Testis (tissue), 3 donors: ENCODE measurements around the gene UBAP2. TPM values are rescaled to one million over a fixed set of nuclear protein-coding genes. Genes with fewer than 3 reads are reported as not detected.

ENCODE experiments used
- DNase-seq: peaks from one replicate; pipeline ENCODE4 v3.0.0-alpha.2; 2019
- H3K27ac ChIP-seq, 2 donors: fragments of 200-600 bp; sonication (generic); one replicate each; pipeline ENCODE4 v1.5.1; 2019
- H3K27me3 ChIP-seq: fragments of 200-600 bp; sonication (generic); one replicate; pipeline ENCODE4 v1.5.1; 2019
- H3K36me3 ChIP-seq: fragments of 200-600 bp; sonication (generic); one replicate; pipeline ENCODE4 v1.5.1; 2017; ENCODE audit warnings: low read depth; ENCODE audit errors: missing control alignments
- H3K4me1 ChIP-seq: fragments of 200-600 bp; sonication (generic); one replicate; pipeline ENCODE4 v1.5.1; 2019
- H3K4me3 ChIP-seq, 2 donors: fragments of 200-600 bp; sonication (generic); one replicate each; pipeline ENCODE4 v1.5.1; 2017 to 2019
- H3K9me3 ChIP-seq: fragments of 200-600 bp; sonication (generic); one replicate; pipeline ENCODE4 v1.5.1; 2017
- CTCF ChIP-seq, 3 experiments: fragments of 450-650 bp in 2 of 3; fragments of 200-600 bp in 1 of 3; sonication (generic) in 1 of 3; IDR thresholded peaks; one replicate each; pipeline ENCODE4 v1.5.1; 2016 to 2019; ENCODE audit warnings: antibody characterized with exemption in 3 of 3, mild to moderate bottlenecking in 2 of 3, moderate library complexity in 1 of 3
- POLR2A ChIP-seq: fragments of 450-650 bp; IDR thresholded peaks from one replicate; pipeline ENCODE4 v1.6.1; 2017; ENCODE audit warnings: antibody characterized with exemption, mild to moderate bottlenecking, moderate library complexity
- WGBS, 2 donors: methylation state at CpG; one replicate each; pipeline ENCODE4 v1.1.5; 2018; 5-methylcytosine and 5-hydroxymethylcytosine counted together
- intact Hi-C: fragments of 100-400 bp; cut with DNase I; formaldehyde crosslinking; loops from one replicate; pipeline ENCODE4 v1.15.1; 2023; ENCODE audit warnings: low total_unique reads
- polyA plus RNA-seq: library from polyadenylated mRNA; stranded (reverse); fragments of 350-450 nt; fragmentation: Illumina TruSeq; extraction: RNeasy Lipid Tissue Mini Kit (QIAGEN cat#74804); gene quantifications from one replicate; pipeline ENCODE4 v1.2.3, GENCODE V29; 2014; ENCODE audit warnings: low read depth, low replicate concordance; ENCODE audit not compliant: insufficient read depth
- total RNA-seq, 2 donors: library from RNA; depleted of rRNA; stranded (reverse); fragments of >200 nt; gene quantifications; one replicate each; pipeline ENCODE4 v1.2.3, GENCODE V29; 2016

Gene UBAP2
- total and polyA plus RNA-seq, 3 donors from 2014 or later: 72.1 to 94.2 (median 78.5) TPM

- no peak overlapping the region for H3K4me3 ChIP-seq
- no peak for TF ChIP-seq POLR2A
- no peak for TF ChIP-seq CTCF (IDR thresholded peaks at IDR 0.05)
- no peak overlapping the region for H3K27ac ChIP-seq
- no peak for DNase-seq
- WGBS, 2 donors: 56 to 64% methylated on average over 4 of the region's 4 CpGs
- H3K36me3 ChIP-seq: no peaks in the 10 kb centered on the region
- no peaks in the 10 kb centered on the region for H3K4me1 ChIP-seq
- H3K27me3 ChIP-seq: no peaks in the 10 kb centered on the region
- no peaks in the 10 kb centered on the region for H3K9me3 ChIP-seq
- intact Hi-C loops: no loop called here
Observed at GRCh38 chr9:34016149-34016548, 32.5 kb downstream of the UBAP2 start.

- 47 to 57% methylated on average over 4 of the region's 4 CpGs for WGBS, 2 donors
- H3K27me3 ChIP-seq: no peaks in the 10 kb centered on the region
- TF ChIP-seq CTCF (IDR thresholded peaks at IDR 0.05) (peak in 1 of 3 experiments; percentile 28), POLR2A (no peak)
- H3K4me1 ChIP-seq: no peaks in the 10 kb centered on the region
- H3K4me3 ChIP-seq: no peak overlapping the region
- intact Hi-C loops: no loop called here
- H3K27ac ChIP-seq: no peak overlapping the region
- no peaks in the 10 kb centered on the region for H3K36me3 ChIP-seq
- no peaks in the 10 kb centered on the region for H3K9me3 ChIP-seq
- DNase-seq: no peak
Observed at GRCh38 chr9:34010979-34011378, 37.7 kb downstream of the UBAP2 start.

GRCh38 chr9:34001951-34002350 is 46.7 kb downstream of the UBAP2 start:
- H3K27me3 ChIP-seq: no peaks in the 10 kb centered on the region
- TF ChIP-seq CTCF (IDR thresholded peaks at IDR 0.05): no peak
- no peak for TF ChIP-seq POLR2A
- 88% methylated on average over 2 of the region's 2 CpGs for WGBS, 2 donors
- intact Hi-C loops: no loop called here
- no peak for DNase-seq
- no peak overlapping the region for H3K4me3 ChIP-seq
- H3K4me1 ChIP-seq: no peaks in the 10 kb centered on the region
- H3K27ac ChIP-seq: no peak overlapping the region
- no peaks in the 10 kb centered on the region for H3K36me3 ChIP-seq
- H3K9me3 ChIP-seq: no peaks in the 10 kb centered on the region

GRCh38 chr9:34001298-34001697 is 47.4 kb downstream of the UBAP2 start:
- Histone ChIP-seq H3K4me3 (no peak overlapping the region), H3K9me3 (no peaks in the 10 kb centered on the region), H3K27ac (no peak overlapping the region), H3K36me3 (no peaks in the 10 kb centered on the region), H3K27me3 (no peaks in the 10 kb centered on the region), H3K4me1 (no peaks in the 10 kb centered on the region)
- TF ChIP-seq CTCF (IDR thresholded peaks at IDR 0.05): no peak
- no peak for TF ChIP-seq POLR2A
- intact Hi-C loops: no loop called here
- 86 to 90% methylated on average over 3 of the region's 3 CpGs for WGBS, 2 donors
- no peak for DNase-seq

- H3K4me3 ChIP-seq: no peak overlapping the region
- no peaks in the 10 kb centered on the region for H3K27me3 ChIP-seq
- H3K27ac ChIP-seq: no peak overlapping the region
- no peaks in the 10 kb centered on the region for H3K4me1 ChIP-seq
- H3K36me3 ChIP-seq: no peaks in the 10 kb centered on the region
- no peak for DNase-seq
- intact Hi-C loops: no loop called here
- TF ChIP-seq POLR2A (no peak), CTCF (IDR thresholded peaks at IDR 0.05) (no peak)
- H3K9me3 ChIP-seq: no peaks in the 10 kb centered on the region
Observed at GRCh38 chr9:33995449-33995848, 53.2 kb downstream of the UBAP2 start.
